HL-60/S4 (cell line): ENCODE results near the gene PALLD.

Experiments used
- in situ Hi-C: fragments of 300-500 bp; cut with MboI; formaldehyde crosslinking; loops from 2 replicates; pipeline ENCODE4 v1.14.3; 2022; ENCODE audit warnings: low sequenced_read_pairs

The PALLD gene

DNA sequence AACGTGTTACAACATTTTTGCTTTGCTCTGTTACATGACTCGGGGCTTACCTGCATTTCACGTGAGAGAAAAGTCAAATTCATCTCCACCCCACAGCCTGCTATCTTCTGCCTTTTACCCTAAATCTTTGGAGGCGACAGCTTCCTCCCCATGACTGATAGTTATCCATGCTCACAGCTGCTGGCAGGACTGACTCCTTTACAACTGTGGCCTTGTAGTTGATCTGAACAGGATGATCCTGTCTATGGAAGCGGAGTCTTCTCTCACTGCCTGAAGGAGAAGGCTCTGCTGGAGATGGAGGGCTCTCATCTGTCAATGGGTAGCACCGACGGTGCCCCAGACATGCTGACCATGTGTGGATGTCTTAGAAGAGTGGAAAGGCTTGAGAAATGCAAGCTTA, 362.2 kb downstream of the PALLD start:
- in situ Hi-C loops = no loop called here

DNA sequence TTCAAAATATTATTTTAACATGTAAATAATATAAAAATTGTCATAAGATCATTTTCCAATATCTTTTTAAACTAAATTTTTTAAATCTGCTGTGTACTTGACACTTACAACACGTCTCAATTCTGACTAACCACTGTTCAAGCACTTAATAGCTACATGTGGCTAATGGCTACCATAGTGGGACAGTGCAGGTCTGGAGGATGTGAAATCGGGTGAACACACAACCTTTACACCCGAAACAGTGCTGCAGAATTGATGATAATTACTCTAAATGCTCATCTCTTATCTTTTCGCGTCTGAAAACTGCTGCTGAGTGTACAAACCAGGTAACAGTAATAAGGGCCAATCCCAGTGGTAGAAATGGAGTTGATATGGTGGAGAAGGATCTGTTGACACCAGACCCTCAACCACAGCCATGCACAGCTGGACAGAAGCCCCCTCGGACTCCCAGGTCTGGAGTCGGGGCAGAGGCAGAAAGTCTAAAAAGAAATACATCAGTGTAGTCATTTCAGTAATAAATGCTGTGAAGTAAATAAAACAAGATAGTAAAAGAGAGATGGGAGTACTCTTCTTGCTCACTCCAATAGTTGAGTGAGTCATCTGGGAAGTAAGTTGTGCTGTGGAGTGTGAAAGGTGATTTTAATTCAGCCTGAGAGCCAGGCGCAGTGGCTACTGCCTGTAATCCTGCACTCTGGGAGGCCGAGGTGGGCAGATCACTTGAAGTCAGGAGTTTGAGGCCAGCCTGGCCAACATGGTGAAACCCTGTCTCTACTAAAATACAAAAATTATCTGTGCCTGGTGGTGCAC, 363.2 kb downstream of the PALLD start:
- in situ Hi-C loops = no loop called here

DNA sequence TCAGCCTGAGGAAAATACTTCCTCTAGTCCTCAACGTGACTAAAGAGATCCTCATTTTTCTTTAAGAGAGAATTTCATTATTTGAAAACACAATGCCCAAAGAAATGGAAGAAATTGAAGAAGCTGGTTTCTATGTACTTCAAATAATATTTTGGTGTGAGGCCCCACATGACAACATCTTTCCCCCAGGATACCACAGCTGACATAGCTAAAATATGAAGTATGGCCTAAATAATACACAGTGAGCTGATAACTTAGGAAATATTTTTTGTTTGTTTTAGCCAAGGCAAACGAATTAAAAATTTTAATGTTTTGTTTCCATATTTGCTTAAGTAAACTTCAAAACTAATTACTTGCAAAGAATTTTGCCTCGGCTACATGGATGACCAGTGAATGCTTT, 364.0 kb downstream of the PALLD start:
- in situ Hi-C loops = no loop called here

GRCh38 chr4:168863719-168864647, 367.1 kb downstream of the PALLD start:
- in situ Hi-C loops = no loop called here

DNA sequence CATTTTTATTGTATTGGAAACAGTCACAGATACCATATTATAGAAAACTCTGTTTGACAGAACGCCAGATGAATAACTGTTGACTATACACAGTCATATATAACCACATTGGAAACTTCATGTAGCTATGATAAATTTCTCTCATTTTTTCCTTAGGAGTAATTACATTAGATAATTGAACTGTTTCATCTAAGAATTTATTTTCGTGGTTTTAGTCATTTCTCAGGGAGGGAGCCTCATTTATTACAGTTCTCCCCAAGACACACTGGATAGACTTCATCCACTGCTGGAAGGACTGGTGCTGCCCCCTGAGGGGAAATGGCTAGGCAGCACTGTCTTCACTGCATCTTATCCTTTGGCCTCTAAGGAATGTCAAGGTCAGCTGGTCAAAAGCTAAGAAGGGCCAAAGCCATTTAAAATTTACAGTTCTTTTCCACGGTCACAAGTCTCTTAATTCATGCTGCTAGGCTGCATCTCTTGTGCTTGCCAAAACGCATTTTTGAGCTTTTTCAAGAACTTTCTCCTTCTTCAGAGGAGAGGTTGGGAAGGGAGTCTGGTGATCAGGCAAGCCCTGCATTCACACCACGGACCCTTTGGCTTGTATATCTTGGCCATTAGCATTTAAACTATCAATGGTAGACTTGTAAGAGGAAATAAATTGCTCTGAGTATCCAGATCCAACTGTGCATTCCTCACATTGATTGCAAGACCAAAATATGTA, 368.1 kb downstream of the PALLD start:
- in situ Hi-C loops = no loop called here

- in situ Hi-C loops = no loop called here
Measured at GRCh38 chr4:168865854-168866253, 369.0 kb downstream of the PALLD start.

GRCh38 chr4:168866635-168867034, 369.8 kb downstream of the PALLD start:
- in situ Hi-C loops = no loop called here

DNA sequence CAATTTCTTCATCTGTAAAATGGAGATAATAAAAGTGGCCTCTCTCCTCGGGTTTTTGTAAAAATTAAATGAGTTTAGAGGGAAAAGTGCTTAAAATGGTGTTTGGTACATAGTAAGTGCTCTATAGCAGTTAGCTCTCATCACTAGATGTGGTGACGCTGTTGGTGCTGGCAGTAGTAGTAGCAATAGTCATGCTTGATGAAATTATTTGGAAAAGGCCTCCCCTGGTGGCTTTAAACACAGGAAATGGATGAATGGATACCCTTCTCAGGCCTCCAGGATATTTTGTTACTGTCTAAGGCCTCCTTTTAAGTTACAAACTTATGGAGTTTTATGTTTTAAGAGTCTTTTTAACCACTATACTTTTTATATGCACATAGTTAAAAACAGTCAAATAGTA, 370.3 kb downstream of the PALLD start:
- in situ Hi-C loops = no loop called here

DNA sequence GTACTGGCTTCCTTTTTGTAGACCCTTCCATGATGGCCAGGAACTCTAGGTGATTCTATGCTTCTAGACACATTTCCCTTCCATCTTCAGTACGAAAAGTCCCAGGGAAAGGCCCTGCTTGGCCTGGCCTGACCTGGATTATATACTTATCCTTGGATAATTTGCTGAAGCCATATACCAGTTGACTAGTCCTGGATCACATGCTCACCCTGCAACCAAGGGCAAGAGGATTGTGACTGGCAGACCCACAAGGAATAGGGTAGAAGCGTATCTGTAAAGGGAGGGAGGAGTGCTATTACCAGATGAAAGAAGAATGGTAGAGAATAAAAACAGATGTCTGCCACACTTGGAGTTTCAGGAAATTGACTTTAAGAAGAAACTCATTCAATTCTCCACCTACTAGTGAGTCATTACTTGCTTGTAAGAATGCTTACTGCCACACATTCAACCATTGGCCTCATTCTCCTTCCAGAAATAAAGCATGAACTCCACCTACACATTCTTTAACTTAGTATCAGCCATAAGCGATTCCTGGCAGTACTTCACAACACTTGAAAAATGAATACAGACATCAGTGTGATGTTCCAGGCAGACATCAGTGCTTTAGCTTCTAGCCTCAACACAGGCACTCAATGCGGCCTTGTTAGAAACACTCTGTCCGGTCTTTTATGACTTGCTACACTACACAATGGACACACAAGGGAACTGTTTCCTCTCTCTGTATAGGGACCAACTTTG, 371.4 kb downstream of the PALLD start:
- in situ Hi-C loops = no loop called here

- in situ Hi-C loops = no loop called here
Measured at GRCh38 chr4:168868802-168869201, 371.9 kb downstream of the PALLD start.

DNA sequence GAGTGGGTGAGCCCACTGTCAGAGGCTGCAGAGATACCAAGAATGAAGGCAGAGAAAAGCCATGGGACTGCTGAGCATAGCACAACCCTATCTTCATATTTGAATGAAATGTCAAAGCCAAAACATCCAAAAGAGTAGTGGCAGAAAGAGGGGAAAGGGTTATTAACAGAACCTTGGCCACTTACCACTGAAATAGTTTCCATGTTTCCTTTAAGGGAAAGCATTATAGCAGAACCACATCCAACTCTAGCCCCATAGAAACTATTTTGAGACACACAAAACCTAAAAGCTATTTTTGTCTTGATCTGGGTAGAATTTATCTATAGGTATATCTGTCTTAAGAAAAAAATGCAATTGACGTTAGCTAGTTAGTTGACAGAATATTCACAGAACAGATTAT, 373.2 kb downstream of the PALLD start:
- in situ Hi-C loops = no loop called here

DNA sequence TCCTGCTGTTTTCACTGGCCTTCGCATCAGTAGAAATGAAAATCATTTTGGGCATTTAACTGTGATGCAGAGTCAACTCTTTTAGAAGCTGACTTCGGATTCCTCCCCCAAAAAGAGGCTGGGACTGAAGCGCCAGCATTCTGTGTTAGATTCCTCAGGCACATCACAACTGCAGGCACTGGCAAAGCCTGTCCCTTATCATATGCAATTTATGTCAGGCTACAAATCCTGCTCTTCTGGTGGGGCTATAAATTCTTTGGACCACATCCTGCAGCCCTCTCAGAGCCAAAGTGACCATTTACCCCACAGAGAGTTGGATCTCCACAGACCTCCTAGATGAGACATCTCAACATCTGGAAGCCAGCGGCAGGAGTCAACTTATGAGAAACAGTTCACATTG, 374.8 kb downstream of the PALLD start:
- in situ Hi-C loops = no loop called here

GRCh38 chr4:168874083-168874482, 377.2 kb downstream of the PALLD start:
- in situ Hi-C loops = no loop called here

- in situ Hi-C loops = no loop called here
Measured at GRCh38 chr4:168876106-168876505, 379.3 kb downstream of the PALLD start.

DNA sequence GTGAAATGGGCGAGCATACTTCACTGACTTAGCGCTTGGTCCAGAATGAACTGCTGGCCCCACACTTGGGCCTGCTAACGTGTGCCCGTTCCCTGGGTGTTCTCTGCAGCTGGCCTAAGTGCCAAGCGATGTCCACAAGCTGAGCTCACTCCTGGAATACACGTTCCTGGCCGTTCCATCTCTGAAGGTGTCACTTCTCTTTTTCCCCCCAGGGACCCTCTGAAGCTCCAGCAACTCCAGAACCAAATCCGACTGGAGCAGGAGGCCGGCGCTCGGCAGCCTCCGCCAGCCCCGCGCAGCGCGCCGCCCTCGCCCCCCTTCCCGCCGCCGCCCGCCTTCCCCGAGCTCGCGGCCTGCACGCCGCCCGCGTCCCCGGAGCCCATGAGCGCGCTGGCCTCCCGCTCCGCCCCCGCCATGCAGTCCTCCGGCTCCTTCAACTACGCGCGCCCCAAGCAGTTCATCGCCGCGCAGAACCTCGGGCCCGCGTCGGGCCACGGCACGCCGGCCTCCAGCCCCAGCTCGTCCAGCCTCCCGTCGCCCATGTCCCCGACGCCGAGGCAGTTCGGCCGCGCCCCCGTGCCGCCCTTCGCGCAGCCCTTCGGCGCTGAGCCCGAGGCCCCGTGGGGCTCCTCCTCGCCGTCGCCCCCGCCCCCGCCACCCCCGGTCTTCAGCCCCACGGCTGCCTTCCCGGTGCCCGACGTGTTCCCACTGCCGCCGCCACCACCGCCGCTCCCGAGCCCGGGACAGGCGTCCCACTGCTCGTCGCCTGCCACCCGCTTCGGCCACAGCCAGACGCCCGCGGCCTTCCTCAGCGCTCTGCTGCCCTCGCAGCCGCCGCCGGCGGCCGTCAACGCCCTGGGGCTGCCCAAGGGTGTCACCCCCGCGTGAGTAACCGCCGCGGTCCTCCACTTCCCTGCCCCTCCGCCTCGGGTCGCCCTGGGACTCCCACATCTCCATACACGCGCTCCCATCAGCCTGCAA, 380.9 kb downstream of the PALLD start:
- in situ Hi-C loops = no loop called here

DNA sequence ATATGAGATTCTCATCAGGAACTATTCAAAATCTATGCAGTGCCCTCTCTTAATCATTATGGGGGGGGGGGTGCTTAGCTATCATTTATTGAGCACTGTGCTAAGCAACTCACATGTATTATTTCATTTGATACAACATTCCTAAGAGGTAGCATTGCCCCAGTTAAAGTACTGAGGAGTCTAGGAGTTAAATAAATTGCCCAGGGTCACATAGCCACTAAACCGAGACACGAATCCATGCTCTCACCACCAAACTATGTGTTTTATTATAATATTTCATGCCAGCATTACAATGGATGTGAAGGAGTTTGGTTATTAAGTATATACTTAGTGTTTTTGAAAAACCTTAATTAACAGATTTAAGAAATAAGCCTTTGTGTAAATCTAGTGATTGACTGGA, 381.8 kb downstream of the PALLD start:
- in situ Hi-C loops = no loop called here

- in situ Hi-C loops = no loop called here
Measured at GRCh38 chr4:168879188-168879587, 382.3 kb downstream of the PALLD start.

- in situ Hi-C loops = no loop called here
Measured at GRCh38 chr4:168880072-168880675, 383.3 kb downstream of the PALLD start.
